GM19397 (cell line): Measurements from ENCODE around the gene DPCD.
"Not testable (repeated sequence)": the region's sequence is repeated elsewhere in the genome, so short reads cannot be mapped to it uniquely, and the experiment has no call there.

Source experiments
- ATAC-seq: cut with Tn5 transposase; IDR thresholded peaks from one replicate; pipeline ENCODE4 v1.9.1; 2021; ENCODE audit warnings: mild to moderate bottlenecking, moderate library complexity; ENCODE audit not compliant: unreplicated experiment

DPCD gene

DNA sequence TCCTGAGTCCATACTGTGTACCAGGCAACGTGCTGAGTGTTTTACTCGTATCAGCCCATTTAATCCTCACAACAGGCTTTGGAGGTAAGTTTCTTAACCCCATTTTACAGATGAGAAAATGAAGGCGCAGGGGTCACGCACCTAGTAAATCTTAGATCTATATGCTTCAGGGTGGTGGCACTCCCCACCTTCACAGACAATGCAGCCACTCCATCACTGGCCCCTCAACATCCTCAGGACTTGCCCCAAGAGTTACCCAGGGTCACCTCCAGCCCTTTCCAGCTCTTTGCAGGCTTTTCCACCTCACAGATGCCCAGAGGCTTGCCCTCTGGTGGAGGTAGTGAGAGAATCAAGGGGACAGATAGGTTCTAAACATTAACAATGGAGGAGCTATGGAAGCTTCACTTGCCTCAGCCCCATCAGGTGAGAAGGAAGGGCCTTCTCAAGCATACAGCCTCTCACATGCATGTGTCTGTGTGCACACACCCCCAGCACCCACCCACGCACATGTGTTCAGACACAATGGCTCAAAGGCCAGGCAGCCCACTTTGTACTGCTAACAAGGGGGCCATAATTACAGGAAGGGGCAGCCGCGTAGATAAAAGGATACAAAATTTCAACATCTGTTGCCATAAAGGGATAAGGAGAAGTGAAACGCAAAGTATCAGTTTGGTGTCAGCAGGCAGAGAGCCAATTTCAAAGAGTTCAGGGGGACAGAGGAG lies 29.1 kb downstream of the DPCD start:
- no peak for ATAC-seq

DNA sequence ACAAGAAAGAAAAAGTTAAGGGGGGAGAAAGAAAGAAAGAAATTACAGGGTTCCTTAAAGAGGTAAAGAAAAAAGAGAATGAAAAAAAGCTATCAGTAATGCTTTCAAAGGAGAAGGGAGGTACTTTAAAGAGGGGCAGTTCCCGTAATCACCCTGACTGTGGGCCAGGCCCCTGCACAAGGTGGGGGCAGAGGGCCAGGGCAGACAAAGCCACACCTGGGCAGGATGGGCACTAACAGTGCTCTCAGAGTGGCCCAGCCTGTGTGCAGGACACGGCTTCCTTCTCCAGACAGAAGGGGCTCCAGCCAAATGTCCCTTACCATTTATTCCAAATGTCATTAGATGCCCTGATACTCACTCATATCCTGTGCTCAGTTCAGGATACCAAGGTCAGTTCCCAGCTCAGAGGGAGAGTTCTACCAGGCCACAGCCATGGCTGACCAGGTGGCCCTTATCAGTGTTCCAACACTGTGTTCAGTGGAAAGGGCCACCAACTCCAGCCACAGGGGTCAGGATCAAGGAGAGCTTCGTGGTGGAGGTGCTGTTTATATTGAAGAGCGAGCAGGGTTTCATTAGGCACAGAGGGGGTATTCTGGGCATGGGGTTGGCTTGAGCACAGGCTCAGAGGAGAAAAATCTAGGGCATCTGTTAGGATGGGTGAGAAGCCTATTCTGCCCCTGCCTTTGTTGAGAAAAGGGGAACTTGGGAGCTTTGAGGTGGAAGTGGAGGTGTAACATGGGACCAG lies 29.9 kb downstream of the DPCD start:
- ATAC-seq: no peak

DNA sequence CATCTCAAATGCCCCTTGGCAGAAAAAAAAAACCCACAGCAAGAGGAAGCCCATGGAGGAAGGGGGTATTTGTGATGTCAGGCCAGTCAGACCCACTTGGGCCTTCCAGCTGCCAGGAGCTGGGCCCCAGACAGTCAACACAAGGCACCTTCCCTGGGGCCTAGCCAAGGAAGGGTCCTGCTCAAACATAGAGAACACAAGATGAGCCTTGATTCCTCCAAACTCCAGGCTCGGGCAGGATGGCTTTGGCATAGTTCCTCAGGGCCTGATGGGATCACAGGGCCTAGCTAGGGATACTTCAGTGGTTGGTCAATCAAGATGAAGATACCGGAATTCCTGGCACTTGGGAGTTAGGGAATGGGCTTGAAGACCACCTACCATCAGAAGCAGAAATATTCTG lies 30.8 kb downstream of the DPCD start:
- ATAC-seq: no peak

DNA sequence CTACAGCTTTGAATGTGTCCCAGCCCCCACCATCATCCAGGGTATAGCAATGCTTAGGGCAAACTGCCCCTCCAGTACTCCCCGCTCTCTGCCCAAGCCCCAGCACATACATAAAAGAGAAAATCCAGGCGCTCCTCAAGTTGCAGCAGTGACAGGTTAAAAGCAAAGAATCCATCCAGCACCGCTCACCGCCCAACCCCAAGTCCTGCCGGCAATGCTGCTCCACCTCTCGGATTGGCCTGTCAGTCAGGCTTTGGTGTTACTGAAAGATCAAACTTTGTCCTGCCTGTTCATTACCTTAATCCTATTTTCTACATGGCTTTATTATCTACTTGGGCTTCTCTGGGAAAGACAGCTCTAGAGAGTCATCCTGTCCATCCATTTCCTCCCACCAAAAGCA lies 31.9 kb downstream of the DPCD start:
- no peak for ATAC-seq

DNA sequence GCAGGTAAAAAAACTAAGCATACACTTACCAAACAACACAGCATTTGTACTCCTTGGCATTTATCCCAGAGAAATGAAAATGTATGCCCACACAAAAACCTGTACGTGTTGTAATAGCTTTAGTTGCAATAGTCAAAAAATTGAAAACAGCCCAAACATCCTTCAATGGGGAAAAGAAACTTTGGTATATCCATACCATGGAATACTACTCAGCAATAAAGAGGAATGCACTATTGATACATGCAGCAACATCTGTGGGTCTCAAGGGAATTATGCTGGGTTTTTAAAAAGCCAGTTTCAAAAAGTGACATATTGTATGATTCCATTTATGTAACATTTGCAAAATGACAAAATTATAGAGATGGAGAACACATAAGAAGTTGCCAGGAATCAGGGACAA lies 35.4 kb downstream of the DPCD start:
- no peak for ATAC-seq

DNA sequence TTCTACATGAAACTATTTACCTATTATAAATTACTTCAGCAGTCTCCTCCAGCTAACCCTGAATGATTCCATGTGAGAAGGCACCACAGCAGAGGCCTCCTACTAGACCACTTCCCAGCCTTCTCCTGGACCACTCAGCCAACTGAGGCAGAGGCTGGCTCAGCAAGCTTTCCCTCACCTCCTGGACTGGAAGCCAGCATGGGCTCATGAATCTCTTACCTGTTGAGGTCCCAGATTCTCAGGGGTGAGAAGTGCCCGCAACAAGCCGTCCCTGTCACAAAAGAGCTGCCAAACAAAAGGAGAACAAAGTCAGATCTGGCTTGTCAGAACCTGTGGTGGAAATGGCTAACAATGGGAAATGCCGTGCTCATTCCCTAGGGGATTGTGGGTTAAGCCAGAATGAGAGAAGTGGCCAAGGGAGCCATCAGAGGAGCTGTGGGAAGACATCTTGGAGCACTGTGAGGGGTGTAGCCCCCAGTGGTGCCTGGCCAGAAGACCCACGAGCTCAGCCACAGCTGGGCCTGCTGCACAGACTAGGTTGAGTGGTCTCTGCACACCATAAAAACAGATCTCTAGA lies 36.5 kb downstream of the DPCD start:
- no peak for ATAC-seq

DNA sequence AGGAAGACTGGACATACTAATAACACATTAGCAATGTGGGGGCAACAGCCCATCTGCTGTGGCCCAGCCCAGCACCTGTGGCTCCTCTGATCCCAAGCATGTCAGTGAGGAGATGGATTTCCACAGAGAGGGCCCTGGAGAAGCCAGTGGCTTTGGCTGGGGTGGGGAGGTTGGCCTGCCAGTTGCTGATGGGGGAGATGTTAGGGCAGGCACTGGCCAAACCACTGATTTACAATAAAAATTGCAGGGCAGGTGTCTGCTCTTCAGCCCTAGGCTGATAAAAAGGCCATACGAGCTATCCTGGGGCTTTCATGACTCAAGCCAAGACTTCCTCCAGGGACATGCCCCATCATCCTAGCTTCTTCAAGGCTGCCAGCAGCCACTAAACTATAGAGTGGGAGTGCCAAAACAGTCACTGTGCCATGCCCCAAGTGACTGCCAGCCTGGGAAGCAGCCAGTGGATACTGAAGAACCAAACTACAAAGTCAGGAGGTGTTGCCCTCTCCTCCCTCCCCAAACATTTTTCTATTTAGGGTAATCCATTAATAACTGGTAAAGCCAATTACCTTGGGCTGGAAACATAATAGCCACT lies 37.8 kb downstream of the DPCD start:
- no peak for ATAC-seq

DNA sequence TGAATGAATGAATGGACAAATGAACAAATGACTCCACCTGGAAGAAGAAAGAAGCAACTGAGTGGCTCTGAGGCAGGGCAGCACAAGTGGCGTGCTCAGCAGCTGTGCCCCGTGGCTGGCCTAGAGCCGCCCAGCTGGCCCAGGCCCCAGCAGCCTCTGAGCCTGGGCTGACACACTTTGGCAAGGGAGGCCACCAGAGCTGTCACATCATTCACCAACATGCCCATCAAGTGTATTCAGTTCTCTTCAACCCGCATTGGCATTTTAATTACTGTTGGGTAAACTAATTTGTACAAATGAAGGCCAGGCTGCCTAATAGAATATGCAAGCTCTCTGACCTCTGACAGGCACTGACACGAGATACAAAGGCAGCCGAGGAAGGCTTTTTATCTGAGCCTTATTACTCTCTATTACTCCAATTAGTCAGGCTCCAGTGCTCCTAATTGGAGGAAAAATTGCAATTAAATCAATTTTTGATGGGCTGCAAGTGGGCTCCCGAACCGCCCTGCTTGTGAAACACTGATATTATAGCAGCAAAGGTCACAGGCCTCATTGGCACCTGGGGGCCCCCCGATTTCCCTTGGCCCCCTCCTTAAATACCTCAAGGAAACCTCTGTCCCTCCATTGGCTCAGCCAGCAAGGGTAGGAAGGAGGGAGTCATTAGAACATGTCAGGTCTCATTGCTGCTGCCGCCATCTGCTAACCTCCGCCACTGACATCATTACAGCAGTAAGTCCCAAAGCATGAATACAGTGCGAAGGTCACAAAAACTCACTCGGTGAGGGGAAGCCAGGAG lies 41.9 kb downstream of the DPCD start:
- ATAC-seq: no peak

DNA sequence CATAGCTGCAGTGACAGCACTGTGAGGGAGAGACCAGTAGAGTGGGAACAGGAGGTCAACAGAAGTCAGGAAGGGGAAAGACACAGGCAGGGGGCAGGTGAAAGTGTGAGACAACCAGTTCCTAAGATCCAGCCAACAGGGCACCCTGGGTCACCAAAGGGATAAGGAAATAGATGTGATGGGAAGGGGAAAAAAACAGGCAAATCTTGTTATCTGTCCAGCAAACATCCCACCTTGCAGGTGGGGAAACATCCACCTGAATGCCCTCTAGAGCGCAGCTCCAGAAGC lies 42.5 kb downstream of the DPCD start:
- no peak for ATAC-seq

DNA sequence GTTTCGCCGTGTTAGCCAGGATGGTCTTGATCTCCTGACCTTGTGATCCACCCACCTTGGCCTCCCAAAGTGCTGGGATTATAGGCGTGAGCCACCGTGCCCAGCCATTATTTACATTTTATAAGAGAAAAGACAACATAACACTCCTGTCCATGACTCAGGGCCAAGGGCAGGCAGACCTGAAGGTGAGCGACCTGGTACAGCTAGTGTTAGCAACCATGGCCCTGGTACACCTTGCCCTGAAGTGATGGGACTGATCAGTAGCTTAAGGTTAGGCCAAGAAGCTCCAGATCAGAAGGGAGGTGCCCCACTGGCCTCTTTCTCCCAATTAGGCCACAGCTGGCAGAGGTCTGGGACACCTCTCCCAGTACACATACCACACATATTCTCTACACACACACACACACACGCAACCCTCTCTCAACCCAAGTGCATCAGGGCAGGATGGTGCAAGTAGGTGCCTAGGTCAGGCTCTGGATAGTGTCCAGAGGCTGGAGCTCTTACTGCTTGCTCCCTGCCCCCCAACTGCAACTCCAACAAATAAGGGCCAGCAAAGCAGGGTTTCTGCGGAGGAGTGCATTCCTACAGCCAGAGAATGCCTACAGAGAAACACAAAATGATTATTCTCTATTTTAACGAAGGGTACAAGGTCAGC lies 43.8 kb downstream of the DPCD start:
- no peak for ATAC-seq

DNA sequence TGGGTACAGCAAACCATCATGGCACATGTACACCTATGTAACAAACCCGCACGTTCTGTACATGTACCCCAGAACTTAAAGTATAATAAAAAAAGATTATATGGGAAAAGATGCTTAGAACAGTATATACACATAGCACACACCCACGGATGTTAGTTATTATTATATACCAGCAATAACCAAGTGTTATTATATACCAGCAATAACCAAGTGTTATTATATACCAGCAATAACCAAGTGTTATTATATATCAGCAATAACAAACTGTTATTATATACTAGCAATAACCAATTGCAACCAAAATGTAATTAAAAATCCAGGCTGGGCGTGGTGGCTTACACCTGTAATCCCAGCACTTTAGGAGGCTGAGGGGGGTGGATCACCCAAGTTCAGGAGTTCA lies 45.4 kb downstream of the DPCD start:
- ATAC-seq: not testable (repeated sequence)

DNA sequence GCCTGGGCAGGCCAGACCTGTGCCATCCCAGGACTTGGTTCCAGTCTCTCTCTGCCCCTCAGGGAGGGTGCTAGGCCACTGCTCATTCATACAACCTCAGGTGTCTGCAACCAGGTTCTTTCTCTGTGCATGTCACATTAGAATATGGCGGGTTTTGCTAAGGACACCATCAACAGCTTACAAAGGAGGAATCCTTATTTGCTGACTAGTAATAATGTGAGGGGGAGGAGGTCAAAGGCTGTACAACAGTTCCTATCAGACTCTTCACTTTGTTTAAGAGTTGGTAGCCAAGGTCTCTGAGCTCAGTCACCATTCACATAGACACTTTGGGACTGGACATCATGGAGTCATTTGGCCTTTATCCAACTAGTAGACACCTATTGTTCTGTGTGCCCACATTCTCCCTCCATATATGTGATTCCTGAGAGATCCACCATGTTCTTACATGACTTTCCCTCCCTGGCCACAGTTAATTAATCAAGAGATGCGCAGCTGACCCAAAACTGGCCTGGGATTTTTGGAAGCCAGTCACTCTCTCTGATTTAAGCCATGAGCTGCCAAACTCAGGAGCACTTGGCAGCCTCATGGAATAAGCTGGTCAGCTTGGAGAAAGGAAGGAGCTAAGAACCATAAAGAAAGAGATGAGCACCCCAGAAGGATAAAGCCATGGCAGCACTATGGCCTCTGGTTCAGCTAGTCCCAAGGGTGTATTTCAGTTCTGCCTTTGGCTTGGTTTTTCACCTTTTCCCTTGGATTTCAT lies 51.2 kb downstream of the DPCD start:
- no peak for ATAC-seq

DNA sequence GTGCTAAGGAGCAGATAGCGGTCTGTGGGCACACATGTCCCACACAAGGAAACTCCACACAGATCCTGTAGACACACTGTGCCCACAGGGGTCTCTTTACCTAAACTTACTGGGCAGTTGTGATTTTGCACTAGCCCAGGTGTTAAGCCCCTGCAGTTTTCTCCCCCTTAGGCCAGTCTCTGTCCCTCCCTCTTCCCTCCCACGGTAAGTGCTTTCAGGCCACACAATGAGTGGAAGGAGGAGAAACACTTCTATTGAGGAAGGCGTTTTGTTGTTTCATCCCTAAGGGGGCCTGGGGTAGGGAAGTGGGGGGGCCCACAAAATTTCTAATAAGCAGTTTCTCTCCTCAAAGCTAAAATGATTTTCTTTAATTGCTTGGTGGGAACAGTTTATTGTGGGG lies 55.4 kb downstream of the DPCD start:
- ATAC-seq: no peak

DNA sequence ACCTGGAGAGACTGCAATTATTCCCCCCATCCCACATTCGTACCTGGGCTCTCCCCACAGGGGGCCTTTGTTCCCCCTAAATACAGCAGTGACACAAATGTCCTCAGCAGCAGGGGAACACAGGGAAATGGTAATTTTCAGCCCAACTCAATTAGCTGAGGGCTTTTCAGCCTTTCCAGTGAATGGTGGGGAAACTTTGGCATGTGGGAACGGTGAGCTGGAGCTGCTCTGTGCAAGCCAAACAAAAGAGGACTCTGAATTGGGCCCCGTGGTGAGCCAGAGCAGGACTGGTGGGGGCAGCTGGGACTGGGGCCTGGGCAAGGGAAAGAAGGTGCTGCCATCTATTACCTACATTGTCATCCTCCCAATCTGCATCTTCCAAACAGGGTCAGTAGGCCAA lies 55.9 kb downstream of the DPCD start:
- ATAC-seq: no peak

DNA sequence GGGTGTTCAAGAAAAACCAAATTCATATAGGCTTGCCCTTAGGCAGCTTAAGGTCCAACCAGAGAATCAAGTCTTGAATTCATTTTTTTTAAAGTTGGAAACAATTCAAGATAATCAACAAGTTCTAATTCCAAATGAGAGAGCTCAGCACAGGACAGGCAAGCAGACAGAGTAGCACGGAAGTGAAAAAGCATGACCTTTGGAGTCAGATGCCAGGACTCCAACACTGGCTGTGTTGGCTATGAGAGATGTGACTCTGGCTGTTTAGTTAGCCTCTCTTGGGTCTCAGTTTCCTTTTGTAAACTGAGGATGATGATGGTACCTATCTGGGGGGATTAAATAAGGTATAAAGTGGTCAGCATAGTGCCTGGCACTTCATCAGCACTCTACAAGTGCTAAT lies 57.5 kb downstream of the DPCD start:
- ATAC-seq: no peak

DNA sequence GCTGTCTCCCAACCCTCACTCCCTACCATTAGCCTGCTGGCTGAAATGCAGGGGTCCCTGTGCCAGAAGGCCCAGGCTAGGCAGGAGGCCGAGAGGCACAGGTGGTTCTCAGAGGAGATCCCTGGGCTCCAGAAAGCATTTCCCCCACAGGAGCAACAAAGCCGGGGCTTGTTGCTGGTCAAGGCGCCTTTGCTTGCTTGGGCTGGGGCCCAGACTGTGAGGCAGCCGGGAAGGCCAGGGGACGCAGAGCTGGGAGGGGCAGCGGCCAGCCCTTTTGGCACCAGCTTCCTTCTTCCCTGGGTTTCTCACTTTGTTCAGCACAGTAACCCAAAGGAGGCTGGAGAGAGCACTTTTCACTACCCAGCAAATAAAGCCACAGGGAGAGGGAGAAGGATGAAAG lies 58.2 kb downstream of the DPCD start:
- no peak for ATAC-seq

DNA sequence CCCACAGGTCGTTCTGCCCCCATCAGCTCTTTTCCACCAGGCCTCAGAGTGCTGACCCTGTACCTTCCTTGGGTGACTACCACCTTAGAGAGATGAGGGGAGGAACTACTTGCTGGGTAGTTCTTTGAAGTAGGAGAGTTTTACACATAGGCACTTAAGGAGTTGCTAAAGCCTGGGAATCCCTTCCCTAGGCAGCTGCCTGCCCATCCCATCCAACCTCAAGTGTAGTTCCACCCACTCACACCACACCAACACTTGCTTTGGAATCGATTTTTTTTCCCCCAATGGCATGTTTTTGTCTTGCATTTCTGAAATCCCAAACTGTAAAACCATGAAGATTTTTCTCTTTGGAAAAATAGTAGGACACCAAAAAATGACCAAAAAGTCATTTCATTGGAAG lies 59.1 kb downstream of the DPCD start:
- no peak for ATAC-seq

DNA sequence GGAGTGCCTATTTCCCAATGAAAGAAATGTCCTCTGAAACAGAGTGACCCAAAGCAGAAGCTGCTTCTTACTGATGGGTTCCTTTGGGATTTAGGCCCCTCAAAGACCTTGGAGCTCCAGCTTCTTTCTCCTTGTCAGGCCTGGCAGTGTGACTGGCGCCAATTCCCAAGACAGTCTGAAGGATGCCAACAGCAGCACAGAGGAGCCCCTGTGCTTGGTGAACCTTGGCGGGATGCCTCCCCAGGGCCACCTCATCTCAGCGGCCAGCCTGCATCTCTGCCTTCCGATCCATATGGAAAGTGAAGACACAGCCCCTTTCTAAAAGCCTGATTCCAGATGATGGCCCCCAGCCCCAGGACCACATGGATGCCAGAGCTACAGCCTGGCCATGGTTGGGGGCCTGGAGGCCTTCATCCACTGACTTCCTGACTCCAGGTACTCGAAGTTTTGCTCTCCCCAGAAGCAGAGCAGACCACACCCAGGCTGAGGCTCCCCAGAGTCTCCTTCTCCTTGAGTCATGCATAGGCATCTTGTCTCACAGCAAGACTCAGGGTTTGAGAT lies 61.5 kb downstream of the DPCD start:
- no peak for ATAC-seq

DNA sequence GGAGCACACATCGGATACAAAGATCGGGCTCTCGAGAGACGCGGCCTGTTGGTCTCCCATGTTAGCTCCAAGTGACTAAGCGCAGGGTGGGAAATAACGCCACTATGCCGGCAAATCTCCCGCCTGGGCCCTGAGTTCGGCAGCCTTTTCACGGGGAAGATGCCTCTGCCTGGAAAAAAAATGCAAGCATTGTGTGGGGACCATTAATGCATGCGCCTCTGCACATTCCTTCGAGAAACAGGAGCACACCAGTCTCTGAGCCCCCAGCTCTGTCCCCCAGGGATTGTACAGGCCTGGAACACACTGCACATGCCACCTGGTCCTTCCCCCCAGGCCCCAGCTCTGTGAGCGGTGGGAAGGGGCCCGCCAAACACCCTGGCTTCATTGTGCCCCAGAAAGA lies 62.7 kb downstream of the DPCD start:
- no peak for ATAC-seq

DNA sequence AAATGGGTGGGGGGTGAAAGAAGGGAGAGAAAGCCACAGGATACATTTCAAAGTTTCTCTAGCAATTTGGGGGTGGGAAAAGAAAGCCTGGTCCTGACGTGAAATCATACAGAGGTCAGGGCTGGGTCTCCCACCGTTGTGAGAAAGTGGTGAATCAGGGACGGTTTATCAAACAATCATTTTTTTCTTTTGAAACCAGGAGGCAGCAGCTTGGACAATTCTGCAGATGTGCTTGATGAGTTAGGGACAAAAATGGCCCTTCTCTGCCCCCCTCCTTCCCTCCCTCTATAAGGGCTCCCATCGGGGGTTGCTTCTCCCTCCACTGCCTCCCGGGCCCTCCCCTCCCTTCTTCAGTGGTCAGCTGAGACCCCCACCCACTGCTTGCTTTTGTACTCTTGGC lies 63.2 kb downstream of the DPCD start:
- ATAC-seq: no peak
